ENCODE results near the gene FYN. TPM values are rescaled to one million over a fixed set of nuclear protein-coding genes. Genes with fewer than 3 reads are reported as not detected.

FYN gene
- total RNA-seq, 1 experiment from 2014 or later, result 95.8 TPM

Other genes starting within 250 kb of the FYN start
- gene CCN6, start 180.7 kb upstream of the FYN start, total RNA-seq (2014; rRNA removed), result not detected in 2 replicates
- gene TUBE1, start 214.0 kb upstream of the FYN start, total RNA-seq (2014; rRNA removed), result 11.2 and 13.3 TPM in 2 replicates
- 7.8 and 9.7 TPM in 2 replicates for gene FAM229B, start 214.1 kb upstream of the FYN start, total RNA-seq (2014; rRNA removed)

Measured in LHCN-M2 (cell line).